ENCODE results near the gene DNAL4.

GRCh38 chr22:38773363-38773946 is 20.5 kb downstream of the DNAL4 start:
- TF ChIP-seq CTCF (IDR thresholded peaks at IDR 0.05) (no peak), POLR2A (IDR thresholded peaks at IDR 0.05) (no peak)
